Urothelium cell line (cell line): ENCODE measurements around the gene DMD.
"Not testable (repeated sequence)": the region's sequence is repeated elsewhere in the genome, so short reads cannot be mapped to it uniquely, and the experiment has no call there.

ENCODE experiments used
- DNase-seq: peaks from one replicate; pipeline ENCODE4 v3.0.0; 2011; ENCODE audit warnings: low spot score, mixed read lengths
- FAIRE-seq: peaks from 2 replicates; lab custom pipeline; 2011; peaks lifted over from hg19 to GRCh38; lab: Jason Lieb, UNC

DMD gene

GRCh38 chrX:31483336-31483735, 1728.0 kb downstream of the DMD start:
- FAIRE-seq (no peak), DNase-seq (peak; percentile 18)

DNA sequence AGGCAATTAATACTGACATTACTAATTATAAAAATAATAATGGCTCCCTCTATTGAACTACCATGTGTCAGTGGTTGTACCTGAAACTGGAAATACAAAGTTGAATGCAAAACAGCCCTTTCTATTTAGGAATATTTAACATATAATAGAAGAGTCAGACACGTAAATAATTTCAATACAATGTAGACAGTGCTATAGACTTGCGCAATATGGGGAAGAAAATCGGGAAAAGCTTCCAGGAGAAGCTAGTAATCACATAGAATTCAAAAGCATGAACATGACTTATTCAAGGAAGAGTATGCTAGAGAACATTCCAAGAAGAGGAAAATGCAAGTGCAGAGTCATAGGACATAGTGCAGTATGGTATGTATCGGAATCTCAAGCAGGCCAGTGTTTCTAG, 1730.7 kb downstream of the DMD start:
- DNase-seq (no peak), FAIRE-seq (no peak)

DNA sequence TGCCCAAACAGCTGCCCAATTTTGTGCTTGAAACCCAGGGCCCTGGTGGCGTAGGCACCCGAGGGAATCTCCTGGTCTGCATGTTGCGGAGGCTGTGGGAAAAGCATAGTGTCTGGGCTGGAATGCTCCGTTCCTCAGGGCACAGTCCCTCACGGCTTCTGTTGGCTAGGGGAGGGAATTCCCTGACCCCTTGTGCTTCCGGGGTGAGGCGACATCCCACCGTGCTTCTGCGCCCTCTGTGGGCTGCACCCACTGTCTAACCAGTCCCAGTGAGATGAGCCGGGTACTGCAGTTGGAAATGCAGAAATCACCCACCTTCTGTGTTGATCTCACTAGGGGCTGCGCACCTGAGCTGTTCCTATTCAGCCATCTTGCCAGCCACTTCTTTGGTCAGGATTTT, 1740.1 kb downstream of the DMD start:
- FAIRE-seq (no peak), DNase-seq (no peak)

DNA sequence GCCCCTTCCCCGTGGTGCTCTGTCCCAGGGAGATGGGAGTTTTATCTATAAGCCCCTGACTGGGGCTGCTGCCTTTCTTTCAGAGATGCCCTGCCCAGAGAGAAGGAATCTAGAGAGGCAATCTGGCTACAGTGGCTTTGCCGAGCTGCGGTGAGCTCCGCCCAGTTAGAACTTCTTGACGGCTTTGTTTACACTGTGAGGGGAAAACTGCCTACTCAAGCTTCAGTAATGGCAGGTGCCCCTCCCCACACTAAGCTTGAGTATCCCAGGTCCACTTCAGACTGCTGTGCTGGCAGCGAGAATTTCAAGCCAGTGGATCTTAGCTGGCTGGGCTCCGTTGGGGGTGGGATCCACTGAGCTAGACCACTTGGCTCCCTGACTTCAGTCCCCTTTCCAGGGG, 1740.6 kb downstream of the DMD start:
- FAIRE-seq = not testable (repeated sequence)

GRCh38 chrX:31464306-31464915, 1746.9 kb downstream of the DMD start:
- DNase-seq (no peak), FAIRE-seq (no peak)

More for the DNA sequence above, 1740.6 kb downstream of the DMD start:
- DNase-seq = not testable (repeated sequence)

- DNase-seq = no peak
- FAIRE-seq = no peak
Measured at GRCh38 chrX:31461266-31461665, 1750.1 kb downstream of the DMD start.

- no peak for FAIRE-seq
- no peak for DNase-seq
Measured at GRCh38 chrX:31459361-31459760, 1752.0 kb downstream of the DMD start.

DNA sequence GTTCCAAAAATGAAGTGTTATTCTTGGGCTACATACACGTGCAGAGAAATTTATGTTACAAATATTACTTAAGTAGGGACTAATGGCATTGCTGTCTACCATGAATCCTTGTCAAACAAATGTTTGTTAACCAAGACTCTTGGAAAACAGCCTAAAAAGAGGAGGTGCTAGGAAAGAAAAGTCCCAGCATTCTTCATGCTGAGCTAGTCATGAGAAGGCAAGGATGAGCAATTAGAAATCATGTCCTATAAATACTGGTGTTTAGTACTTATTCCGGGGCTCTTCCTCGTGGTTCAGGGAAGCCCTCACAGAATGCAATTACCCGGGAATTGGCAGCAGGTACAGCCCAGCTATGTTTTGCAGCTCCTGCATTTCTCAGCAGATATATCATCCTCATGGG, 1761.4 kb downstream of the DMD start:
- DNase-seq (no peak), FAIRE-seq (no peak)

DNA sequence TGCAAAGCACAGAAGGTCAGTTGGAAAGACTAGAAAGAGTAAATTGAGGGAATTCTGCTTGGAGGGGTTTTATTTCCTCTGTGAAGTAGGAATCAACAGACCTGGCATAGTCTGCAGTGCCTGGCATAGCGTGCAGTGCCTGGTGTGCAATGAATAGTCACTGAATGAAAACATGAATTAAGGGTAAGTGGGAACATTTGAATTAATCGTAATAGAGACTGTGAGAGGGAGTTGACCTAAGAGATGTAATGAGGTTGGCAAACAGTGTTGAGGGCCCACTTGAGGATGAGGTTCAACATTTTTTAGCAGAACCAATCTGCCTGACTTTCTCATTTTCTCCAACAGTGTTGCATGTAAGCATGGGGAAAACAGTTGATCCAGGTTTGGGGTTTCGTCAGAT, 1762.3 kb downstream of the DMD start:
- FAIRE-seq (no peak), DNase-seq (no peak)

GRCh38 chrX:31445542-31445941, 1765.8 kb downstream of the DMD start:
- DNase-seq (no peak), FAIRE-seq (no peak)

- DNase-seq (no peak), FAIRE-seq (no peak)
Measured at GRCh38 chrX:31443654-31444053, 1767.7 kb downstream of the DMD start.

DNA sequence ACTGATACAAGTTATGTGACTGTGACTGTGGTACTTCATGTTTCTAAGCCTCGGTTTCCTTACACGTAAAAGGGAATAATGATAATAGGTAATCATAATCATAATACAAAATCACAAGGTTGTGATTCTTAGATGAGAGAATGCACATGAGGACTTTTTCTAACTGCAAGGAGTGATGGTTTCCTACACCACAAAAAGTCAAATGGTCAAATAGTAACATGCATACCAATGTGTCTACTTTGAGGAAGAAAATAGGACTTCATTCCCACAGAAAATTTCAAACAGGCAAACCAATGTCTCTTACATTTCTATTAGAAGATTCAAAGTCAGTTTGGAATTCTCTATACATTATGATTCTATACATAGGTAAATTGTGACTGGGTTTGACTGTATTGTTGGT, 1770.8 kb downstream of the DMD start:
- no peak for DNase-seq
- FAIRE-seq = no peak

- DNase-seq (no peak), FAIRE-seq (no peak)
Measured at GRCh38 chrX:31436424-31436823, 1774.9 kb downstream of the DMD start.

DNA sequence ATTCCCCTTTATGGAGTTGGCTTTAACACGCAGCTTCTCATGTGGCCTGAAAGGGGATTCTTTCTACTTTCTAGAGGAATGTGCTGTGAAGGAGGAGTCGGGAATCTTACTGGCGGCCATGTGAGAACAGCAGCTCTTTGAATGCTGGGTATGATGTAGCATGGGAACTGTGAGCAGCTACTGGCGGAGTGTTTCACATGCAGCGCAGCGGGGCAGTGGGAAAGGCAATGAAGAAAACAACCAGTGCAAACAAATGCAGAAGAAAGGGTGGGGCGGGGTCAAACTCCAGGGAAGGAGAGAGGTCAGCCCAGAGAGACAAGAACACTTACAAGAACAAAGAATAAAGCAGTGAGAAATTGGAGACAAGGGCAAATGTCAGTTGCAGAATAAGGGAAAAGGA, 1775.8 kb downstream of the DMD start:
- DNase-seq = no peak
- no peak for FAIRE-seq

DNA sequence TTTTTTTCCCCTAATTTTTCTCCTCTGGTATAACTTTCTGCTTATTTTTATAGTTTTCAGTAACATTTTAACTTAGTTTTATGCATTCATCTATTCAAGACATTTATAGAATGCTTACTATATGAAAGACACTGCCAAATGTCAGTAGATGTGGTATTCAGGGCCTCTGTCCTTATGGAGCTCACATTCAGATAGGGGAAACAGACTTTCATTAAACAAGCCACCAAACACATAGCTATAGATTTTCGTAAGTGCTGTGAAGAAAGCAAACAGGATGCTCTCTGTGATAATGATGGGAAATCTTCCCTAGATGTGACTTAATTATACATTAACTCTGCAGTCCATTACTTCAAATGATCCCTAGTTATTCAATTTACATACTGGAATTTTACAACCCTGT, 1777.5 kb downstream of the DMD start:
- no peak for DNase-seq
- FAIRE-seq = no peak

DNA sequence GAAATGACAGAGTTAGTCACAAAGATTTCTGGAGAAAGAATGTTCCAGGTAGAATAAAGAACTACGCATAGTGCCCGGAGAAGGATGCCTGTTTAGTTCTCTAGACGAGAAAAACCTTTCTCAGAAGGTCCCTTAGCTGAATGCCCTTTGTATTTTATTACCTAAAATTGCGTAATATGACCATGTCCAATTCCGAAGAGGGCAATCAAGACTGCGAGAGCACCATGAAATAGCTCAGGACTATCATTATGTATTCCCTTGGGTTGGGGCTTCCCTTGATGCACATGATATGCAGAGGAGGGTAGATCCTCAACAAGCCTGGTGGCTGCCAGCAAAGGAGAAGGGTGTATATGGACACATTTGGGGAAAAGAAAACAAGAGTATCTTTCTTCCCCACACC, 1781.4 kb downstream of the DMD start:
- no peak for DNase-seq
- no peak for FAIRE-seq

DNA sequence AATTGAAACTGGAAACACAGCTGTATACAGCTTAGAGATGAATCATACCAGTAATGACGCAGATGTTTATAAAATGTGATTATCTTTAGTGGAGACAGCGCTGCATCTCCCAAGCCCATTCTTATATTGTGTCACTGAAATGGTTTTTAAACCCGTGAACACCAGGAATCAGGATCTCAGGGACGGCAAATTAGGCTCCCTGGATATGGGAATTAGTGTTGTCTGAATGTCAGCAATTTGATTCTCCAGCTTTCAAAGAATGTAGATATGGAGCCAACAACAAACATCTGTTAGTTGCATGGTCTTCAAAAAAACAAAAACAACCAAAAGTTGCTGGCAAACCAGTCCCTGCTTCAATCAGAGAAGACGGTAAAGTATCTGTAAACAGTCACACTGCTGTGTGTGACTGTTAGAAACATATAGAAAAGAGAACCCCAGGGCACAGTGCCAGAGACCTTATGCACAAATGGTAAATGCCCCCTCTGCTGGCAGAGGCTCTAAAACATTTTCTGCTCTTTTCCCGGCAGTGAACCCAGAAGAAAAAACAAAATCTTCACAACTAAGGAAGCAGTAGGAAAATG, 1787.7 kb downstream of the DMD start:
- FAIRE-seq = no peak
- peak; percentile 2 for DNase-seq

DNA sequence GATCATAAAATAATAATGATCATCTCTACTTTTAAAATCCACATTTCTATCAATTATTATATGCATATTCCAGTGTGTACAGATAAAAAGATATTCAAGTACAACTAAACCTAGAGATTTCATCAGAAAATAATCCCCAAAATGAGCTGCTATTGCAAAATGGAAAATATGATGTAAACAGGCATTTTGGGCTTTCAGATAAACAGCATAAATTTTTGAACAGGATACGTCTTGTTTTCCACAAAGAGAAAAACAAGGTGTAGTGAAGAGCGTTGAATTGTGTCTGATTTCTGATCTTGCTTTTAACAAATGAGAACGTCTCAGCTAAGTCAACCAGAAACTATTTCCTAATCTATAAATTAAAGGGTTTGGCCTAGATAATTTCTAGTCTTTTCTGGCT, 1789.9 kb downstream of the DMD start:
- DNase-seq (no peak), FAIRE-seq (no peak)

DNA sequence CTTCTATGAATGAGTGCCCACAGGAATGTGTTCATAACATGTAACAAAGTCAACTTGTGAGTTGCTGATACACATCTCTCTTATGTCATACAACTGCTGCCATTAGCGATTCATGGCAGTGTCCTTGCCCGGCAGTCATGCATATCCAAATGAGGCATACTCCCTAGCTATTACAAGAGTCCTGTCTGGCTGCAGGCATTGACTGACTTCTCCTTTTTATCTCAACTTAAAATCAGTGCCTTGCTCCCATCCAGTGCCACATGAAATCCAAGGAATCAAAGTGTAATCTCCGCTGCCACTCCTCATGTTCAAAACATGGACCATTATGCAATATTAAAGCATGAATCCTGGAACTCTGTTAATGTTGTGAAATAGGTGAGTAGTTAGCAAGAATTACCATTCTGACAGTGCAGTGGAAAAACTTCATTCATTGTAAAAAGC, 1790.6 kb downstream of the DMD start:
- no peak for DNase-seq
- FAIRE-seq = no peak

DNA sequence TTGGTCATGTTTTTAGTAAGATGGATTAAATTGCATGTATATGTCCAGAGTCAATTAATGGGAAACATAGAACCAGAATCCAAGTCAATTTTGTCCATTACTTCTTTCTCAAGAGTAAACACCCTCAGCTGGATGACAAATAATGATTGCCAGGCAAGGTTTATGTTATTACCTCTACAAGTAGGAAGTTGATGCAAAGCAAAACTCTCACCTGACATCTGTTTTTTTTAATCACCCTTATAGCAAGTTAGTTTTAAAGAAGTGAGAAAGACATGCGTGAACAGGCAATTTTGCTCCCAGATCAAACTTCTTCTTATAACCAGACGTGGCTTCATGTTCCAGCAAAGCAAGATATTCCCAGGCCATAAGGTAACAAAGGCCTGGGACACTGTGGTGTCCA, 1791.0 kb downstream of the DMD start:
- no peak for DNase-seq
- FAIRE-seq = no peak

DNA sequence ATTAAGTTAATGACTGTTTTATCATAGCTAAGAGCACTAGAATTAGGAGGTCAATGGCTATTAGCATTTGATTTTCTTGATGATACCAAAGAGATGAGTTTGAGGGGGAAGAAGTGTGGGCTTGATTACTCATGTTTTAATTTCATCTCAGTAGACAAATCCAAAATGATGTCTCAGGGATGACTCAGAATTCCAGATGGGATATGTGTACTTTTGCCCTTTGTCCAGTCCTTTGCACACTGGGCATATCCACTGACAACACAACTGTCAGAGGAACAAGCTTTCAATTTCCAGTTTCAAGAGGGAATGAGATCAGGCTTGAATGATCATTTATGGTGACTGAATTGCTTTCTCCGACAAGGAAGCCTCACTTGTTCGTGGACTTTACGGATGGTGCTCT, 1814.2 kb downstream of the DMD start:
- DNase-seq (no peak), FAIRE-seq (no peak)

- no peak for DNase-seq
- FAIRE-seq = no peak
Measured at GRCh38 chrX:31392513-31392912, 1818.8 kb downstream of the DMD start.

DNA sequence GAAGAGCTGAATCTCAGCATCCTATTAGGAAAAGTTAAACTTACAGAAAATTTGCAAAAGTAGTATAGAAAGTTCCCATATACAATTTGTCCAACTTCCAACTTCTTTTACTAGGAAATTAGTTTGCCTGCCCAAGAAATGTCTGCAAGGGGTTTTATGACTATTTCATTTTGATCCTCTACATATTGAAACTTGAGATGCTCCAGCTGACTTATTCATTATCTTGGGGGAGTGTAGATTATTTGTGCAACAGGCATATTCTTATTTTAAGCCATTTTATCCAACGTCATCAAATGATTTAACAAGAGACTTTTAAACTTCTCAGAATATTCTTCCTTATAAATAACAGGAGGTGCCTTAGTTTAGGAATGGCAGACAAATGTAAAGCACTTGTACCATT, 1822.4 kb downstream of the DMD start:
- no peak for FAIRE-seq

More for the DNA sequence above, 1822.4 kb downstream of the DMD start:
- no peak for DNase-seq
